HG03575 (cell line): Measurements from ENCODE around the gene ACACB.

Source experiments
- ATAC-seq: cut with Tn5 transposase; IDR thresholded peaks from one replicate; pipeline ENCODE4 v1.9.1; 2021; ENCODE audit not compliant: unreplicated experiment, insufficient number of reproducible peaks, low FRiP score; ENCODE audit errors: extremely low read depth

The ACACB gene

GRCh38 chr12:109115758-109116610, at the start of gene ACACB:
Gene ACACB (plus strand): TSS chr12:109116587. CDS start chr12:109139406, 22,819 bp downstream.
- ATAC-seq, result no peak

GRCh38 chr12:109069307-109070271, 46.8 kb upstream of the ACACB start:
- ATAC-seq, result no peak

- no peak for ATAC-seq
Observed at GRCh38 chr12:109074866-109075265, 41.5 kb upstream of the ACACB start.

- ATAC-seq, result no peak
Observed at GRCh38 chr12:109082751-109083150, 33.6 kb upstream of the ACACB start.

GRCh38 chr12:109084425-109084824, 32.0 kb upstream of the ACACB start:
- no peak for ATAC-seq

GRCh38 chr12:109085590-109085989, 30.8 kb upstream of the ACACB start:
- ATAC-seq, result no peak

- ATAC-seq, result no peak
Observed at GRCh38 chr12:109087250-109087649, 29.1 kb upstream of the ACACB start.

GRCh38 chr12:109088818-109089217, 27.6 kb upstream of the ACACB start:
- ATAC-seq, result no peak

GRCh38 chr12:109089683-109090082, 26.7 kb upstream of the ACACB start:
- ATAC-seq, result no peak

- ATAC-seq, result no peak
Observed at GRCh38 chr12:109092497-109093021, 23.8 kb upstream of the ACACB start.

GRCh38 chr12:109093022-109093918, 23.1 kb upstream of the ACACB start, which contains the start of gene ALKBH2:
Gene ALKBH2 (minus strand): TSS chr12:109093472. CDS start chr12:109092786, 686 bp downstream.
- no peak for ATAC-seq

GRCh38 chr12:109097140-109097434, 19.3 kb upstream of the ACACB start:
- ATAC-seq, result no peak

GRCh38 chr12:109097435-109098182, 18.8 kb upstream of the ACACB start, which contains the start of gene UNG:
Gene UNG (plus strand): TSS chr12:109097597. CDS start chr12:109097680, 83 bp downstream.
- no peak for ATAC-seq

- no peak for ATAC-seq
Observed at GRCh38 chr12:109098183-109098604, 18.2 kb upstream of the ACACB start.

GRCh38 chr12:109098651-109099050, 17.7 kb upstream of the ACACB start:
- ATAC-seq, result no peak

GRCh38 chr12:109099431-109100020, 16.9 kb upstream of the ACACB start:
- ATAC-seq, result no peak

GRCh38 chr12:109100741-109101140, 15.6 kb upstream of the ACACB start:
- ATAC-seq, result no peak
